Kidney (tissue), 14 donors: ENCODE data around the gene PRKACA. TPM values are rescaled to one million over a fixed set of nuclear protein-coding genes. Genes with fewer than 3 reads are reported as not detected.

ENCODE experiments used
- DNase-seq, 5 donors: peaks; one replicate each; pipeline ENCODE4 v3.0.0-alpha.2; 2013 to 2020
- FAIRE-seq: peaks from 2 replicates; lab custom pipeline; 2012; peaks lifted over from hg19 to GRCh38; lab: Jason Lieb, UNC
- H3K27ac ChIP-seq, 2 donors: one replicate each; pipeline ENCODE4 v1.7.0; 2013; ENCODE audit warnings: low read depth in 2 of 2, low read length in 2 of 2, inconsistent platforms in 1 of 2
- H3K27me3 ChIP-seq: one replicate; pipeline ENCODE4 v1.7.1; 2013; ENCODE audit warnings: low read length, inconsistent platforms; ENCODE audit not compliant: control insufficient read depth, insufficient read depth
- H3K36me3 ChIP-seq, 3 donors: one replicate each; pipeline versions ENCODE4 v1.7.0 to v1.7.1; 2013; ENCODE audit warnings: low read length in 3 of 3, control low read depth in 1 of 3, inconsistent platforms in 1 of 3; ENCODE audit not compliant: insufficient read depth in 3 of 3, control insufficient read depth in 2 of 3
- H3K4me1 ChIP-seq, 3 donors: one replicate each; pipeline versions ENCODE4 v1.7.0 to v1.7.1; 2013; ENCODE audit warnings: low read length in 3 of 3, inconsistent platforms in 1 of 3, low read depth in 1 of 3; ENCODE audit not compliant: control insufficient read depth in 2 of 3, insufficient read depth in 2 of 3
- H3K4me3 ChIP-seq, 3 donors: one replicate each; pipeline versions ENCODE4 v1.7.0 to v1.8.1; 2013; ENCODE audit warnings: low read length in 3 of 3, control low read depth in 1 of 3, inconsistent platforms in 1 of 3
- H3K9ac ChIP-seq, 3 donors: one replicate each; pipeline versions ENCODE4 v1.7.0 to v1.7.1; 2013; ENCODE audit warnings: low read length in 3 of 3, control low read depth in 1 of 3, inconsistent platforms in 1 of 3
- H3K9me3 ChIP-seq, 3 donors: one replicate each; pipeline versions ENCODE4 v1.7.0 to v1.7.1; 2013; ENCODE audit warnings: low read length in 3 of 3, control low read depth in 1 of 3, inconsistent platforms in 1 of 3; ENCODE audit not compliant: control insufficient read depth in 2 of 3, insufficient read depth in 1 of 3
- CTCF ChIP-seq: IDR thresholded peaks from 3 replicates; pipeline ENCODE4 v1.5.1; 2012; ENCODE audit warnings: mild to moderate bottlenecking, moderate library complexity, borderline replicate concordance; ENCODE audit not compliant: insufficient read depth; ENCODE audit errors: extremely low read depth
- intact Hi-C: fragments of 100-400 bp; cut with DNase I; formaldehyde crosslinking; loops from one replicate; pipeline ENCODE4 v1.11.1; 2022
- polyA plus RNA-seq: library from polyadenylated mRNA; stranded (reverse); fragments of 350-450 nt; fragmentation: Illumina TruSeq; extraction: RNeasy Lipid Tissue Mini Kit (QIAGEN cat#74804); gene quantifications from one replicate; pipeline ENCODE4 v1.2.3, GENCODE V29; 2014; ENCODE audit warnings: low read depth, low replicate concordance; ENCODE audit not compliant: insufficient read depth
- total RNA-seq: library from RNA; stranded (reverse); fragmentation: NEBNext Ultra II Directional; extraction: Animal tissue kit (Norgen Biotek cat#: 25700); gene quantifications from one replicate; pipeline ENCODE4 v1.2.1, GENCODE V29; 2021
- donor health status: control.
- donor health status: control.
- donor health status: control.
- donor health status: control.
- donor health status: control.
- donor health status: DM: yes; HTN: yes; CAD: no.
- donor health status: Normal renal cell carcinoma (clear cell type).

The PRKACA gene
- total and polyA plus RNA-seq, 2 donors from 2014 or later = 51.4 to 92.3 TPM

- intact Hi-C loops = no loop called here
- Histone ChIP-seq H3K27me3 (no peaks in the 10 kb centered on the region), H3K9ac (no peak overlapping the region), H3K36me3 (peaks cover 0 to 33% (median 13%) of the 10 kb centered on the region in 3 donors), H3K4me3 (no peak overlapping the region), H3K4me1 (peaks cover 0 to 2% (median 0%) of the 10 kb centered on the region in 3 donors), H3K9me3 (no peaks in the 10 kb centered on the region), H3K27ac (no peak overlapping the region)
- no peak for DNase-seq
- TF ChIP-seq CTCF = no peak
- FAIRE-seq = no peak
Measured at GRCh38 chr19:14103310-14103709, 14.3 kb downstream of the PRKACA start.

- no peaks in the 10 kb centered on the region for H3K9me3 ChIP-seq
- no peak overlapping the region for H3K9ac ChIP-seq
- H3K4me3 ChIP-seq = no peak overlapping the region
- H3K27ac ChIP-seq = no peak overlapping the region
- DNase-seq (no peak), FAIRE-seq (no peak)
- intact Hi-C loops = no loop called here
- no peaks in the 10 kb centered on the region for H3K27me3 ChIP-seq
- peaks cover 0 to 37% (median 14%) of the 10 kb centered on the region in 3 donors for H3K36me3 ChIP-seq
- H3K4me1 ChIP-seq = no peaks in the 10 kb centered on the region
- TF ChIP-seq CTCF = no peak
Measured at GRCh38 chr19:14102756-14103155, 14.8 kb downstream of the PRKACA start.

GRCh38 chr19:14102102-14102696, 15.4 kb downstream of the PRKACA start:
- H3K9me3 ChIP-seq = no peaks in the 10 kb centered on the region
- no peaks in the 10 kb centered on the region for H3K4me1 ChIP-seq
- FAIRE-seq = no peak
- no peak overlapping the region for H3K4me3 ChIP-seq
- DNase-seq = no peak
- intact Hi-C loops = no loop called here
- H3K9ac ChIP-seq = no peak overlapping the region
- no peak overlapping the region for H3K27ac ChIP-seq
- TF ChIP-seq CTCF = no peak
- no peaks in the 10 kb centered on the region for H3K27me3 ChIP-seq
- peaks cover 0 to 38% (median 14%) of the 10 kb centered on the region in 3 donors for H3K36me3 ChIP-seq
